Tibial artery (tissue), 4 donors: ENCODE data around the gene PTBP3.

ENCODE experiments used
- DNase-seq, 2 donors: peaks; one replicate each; pipeline ENCODE4 v3.0.0-alpha.2; 2019
- H3K27ac ChIP-seq, 2 donors: fragments of 200-600 bp; sonication (generic) in 1 of 2; 1 replicate in 1 of 2; 2 replicates in 1 of 2; pipeline ENCODE4 v1.5.1; 2018 to 2019; ENCODE audit warnings: mild to moderate bottlenecking in 1 of 2
- H3K27me3 ChIP-seq, 2 donors: fragments of 200-600 bp; sonication (generic) in 1 of 2; one replicate each; pipeline versions ENCODE4 v1.5.1 to v1.6.0; 2016 to 2019
- H3K36me3 ChIP-seq, 3 donors: fragments of 200-600 bp; sonication (generic) in 2 of 3; one replicate each; pipeline ENCODE4 v1.5.1; 2016 to 2019; ENCODE audit warnings: mild to moderate bottlenecking in 2 of 3
- H3K4me1 ChIP-seq, 4 donors: fragments of 200-600 bp; sonication (generic) in 2 of 4; 1 replicate in 3 of 4; 2 replicates in 1 of 4; pipeline ENCODE4 v1.5.1; 2016 to 2019
- H3K4me3 ChIP-seq, 2 donors: fragments of 200-600 bp; sonication (generic) in 1 of 2; 1 replicate in 1 of 2; 2 replicates in 1 of 2; pipeline ENCODE4 v1.5.1; 2018 to 2019; ENCODE audit warnings: mild to moderate bottlenecking in 2 of 2
- H3K9me3 ChIP-seq, 3 donors: fragments of 200-600 bp; sonication (generic) in 1 of 3; one replicate each; pipeline ENCODE4 v1.5.1; 2016 to 2019
- intact Hi-C: fragments of 100-400 bp; cut with DNase I; formaldehyde crosslinking; loops from one replicate; pipeline ENCODE4 v1.15.0; 2023; ENCODE audit warnings: low total_unique reads
- TF ChIP-seq, protein P1 (sequence below), 2 experiments: fragments of 200-600 bp in 1 of 2; fragments of 450-650 bp in 1 of 2; IDR thresholded peaks; one replicate each; pipeline ENCODE4 v1.5.1; 2017 to 2019; ENCODE audit warnings: antibody characterized with exemption in 2 of 2, mild to moderate bottlenecking in 1 of 2, moderate library complexity in 1 of 2

Gene PTBP3

GRCh38 chr9:112354081-112354743, 20.8 kb upstream of the PTBP3 start:
- Histone ChIP-seq H3K27me3 (peaks cover 0 to 4% of the 10 kb centered on the region in 2 donors), H3K9me3 (no peaks in the 10 kb centered on the region), H3K36me3 (no peaks in the 10 kb centered on the region), H3K27ac (no peak overlapping the region), H3K4me3 (no peak overlapping the region), H3K4me1 (no peaks in the 10 kb centered on the region)
- TF ChIP-seq, protein P1, sequence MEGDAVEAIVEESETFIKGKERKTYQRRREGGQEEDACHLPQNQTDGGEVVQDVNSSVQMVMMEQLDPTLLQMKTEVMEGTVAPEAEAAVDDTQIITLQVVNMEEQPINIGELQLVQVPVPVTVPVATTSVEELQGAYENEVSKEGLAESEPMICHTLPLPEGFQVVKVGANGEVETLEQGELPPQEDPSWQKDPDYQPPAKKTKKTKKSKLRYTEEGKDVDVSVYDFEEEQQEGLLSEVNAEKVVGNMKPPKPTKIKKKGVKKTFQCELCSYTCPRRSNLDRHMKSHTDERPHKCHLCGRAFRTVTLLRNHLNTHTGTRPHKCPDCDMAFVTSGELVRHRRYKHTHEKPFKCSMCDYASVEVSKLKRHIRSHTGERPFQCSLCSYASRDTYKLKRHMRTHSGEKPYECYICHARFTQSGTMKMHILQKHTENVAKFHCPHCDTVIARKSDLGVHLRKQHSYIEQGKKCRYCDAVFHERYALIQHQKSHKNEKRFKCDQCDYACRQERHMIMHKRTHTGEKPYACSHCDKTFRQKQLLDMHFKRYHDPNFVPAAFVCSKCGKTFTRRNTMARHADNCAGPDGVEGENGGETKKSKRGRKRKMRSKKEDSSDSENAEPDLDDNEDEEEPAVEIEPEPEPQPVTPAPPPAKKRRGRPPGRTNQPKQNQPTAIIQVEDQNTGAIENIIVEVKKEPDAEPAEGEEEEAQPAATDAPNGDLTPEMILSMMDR (IDR thresholded peaks at IDR 0.05): no peak
- intact Hi-C loops: no loop called here
- no peak for DNase-seq

GRCh38 chr9:112352209-112352608, 18.8 kb upstream of the PTBP3 start:
- intact Hi-C loops: no loop called here
- H3K4me3 ChIP-seq: no peak overlapping the region
- H3K27me3 ChIP-seq: peaks cover 0 to 4% of the 10 kb centered on the region in 2 donors
- TF ChIP-seq, protein P1 (IDR thresholded peaks at IDR 0.05): no peak
- peaks cover 0 to 4% (median 0%) of the 10 kb centered on the region in 4 donors for H3K4me1 ChIP-seq
- no peaks in the 10 kb centered on the region for H3K9me3 ChIP-seq
- H3K27ac ChIP-seq: no peak overlapping the region
- DNase-seq: no peak
- H3K36me3 ChIP-seq: no peaks in the 10 kb centered on the region

GRCh38 chr9:112351184-112351583, 17.8 kb upstream of the PTBP3 start:
- intact Hi-C loops: no loop called here
- Histone ChIP-seq H3K36me3 (no peaks in the 10 kb centered on the region), H3K27me3 (peaks cover 0 to 4% of the 10 kb centered on the region in 2 donors), H3K27ac (no peak overlapping the region), H3K4me3 (no peak overlapping the region), H3K9me3 (no peaks in the 10 kb centered on the region), H3K4me1 (peaks cover 0 to 4% (median 0%) of the 10 kb centered on the region in 4 donors)
- DNase-seq: no peak
- TF ChIP-seq, protein P1 (IDR thresholded peaks at IDR 0.05): no peak

DNA sequence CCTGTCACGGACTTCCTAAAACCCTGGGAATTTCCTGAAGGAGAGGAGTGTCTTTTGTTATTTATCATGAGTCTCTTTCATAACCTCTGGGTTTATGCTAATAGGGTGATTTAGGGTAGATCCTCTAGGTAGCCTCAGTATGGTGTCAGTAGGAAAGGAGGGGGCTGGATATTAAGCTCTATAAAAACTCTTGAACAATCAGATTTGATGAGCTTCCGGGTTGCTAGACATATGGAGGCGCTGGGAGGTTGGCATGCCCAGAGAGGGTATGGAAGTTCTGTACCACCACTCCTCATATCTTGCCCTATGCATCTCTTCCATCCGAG, 15.6 kb upstream of the PTBP3 start:
- H3K4me1 ChIP-seq: peaks cover 0 to 4% (median 0%) of the 10 kb centered on the region in 4 donors
- H3K4me3 ChIP-seq: peak overlapping the region; percentile 40 to 47
- H3K9me3 ChIP-seq: no peaks in the 10 kb centered on the region
- intact Hi-C loops: no loop called here
- H3K27ac ChIP-seq: no peak overlapping the region
- H3K36me3 ChIP-seq: no peaks in the 10 kb centered on the region
- H3K27me3 ChIP-seq: peaks cover 0 to 4% of the 10 kb centered on the region in 2 donors
- TF ChIP-seq, protein P1 (IDR thresholded peaks at IDR 0.05): no peak
- no peak for DNase-seq

DNA sequence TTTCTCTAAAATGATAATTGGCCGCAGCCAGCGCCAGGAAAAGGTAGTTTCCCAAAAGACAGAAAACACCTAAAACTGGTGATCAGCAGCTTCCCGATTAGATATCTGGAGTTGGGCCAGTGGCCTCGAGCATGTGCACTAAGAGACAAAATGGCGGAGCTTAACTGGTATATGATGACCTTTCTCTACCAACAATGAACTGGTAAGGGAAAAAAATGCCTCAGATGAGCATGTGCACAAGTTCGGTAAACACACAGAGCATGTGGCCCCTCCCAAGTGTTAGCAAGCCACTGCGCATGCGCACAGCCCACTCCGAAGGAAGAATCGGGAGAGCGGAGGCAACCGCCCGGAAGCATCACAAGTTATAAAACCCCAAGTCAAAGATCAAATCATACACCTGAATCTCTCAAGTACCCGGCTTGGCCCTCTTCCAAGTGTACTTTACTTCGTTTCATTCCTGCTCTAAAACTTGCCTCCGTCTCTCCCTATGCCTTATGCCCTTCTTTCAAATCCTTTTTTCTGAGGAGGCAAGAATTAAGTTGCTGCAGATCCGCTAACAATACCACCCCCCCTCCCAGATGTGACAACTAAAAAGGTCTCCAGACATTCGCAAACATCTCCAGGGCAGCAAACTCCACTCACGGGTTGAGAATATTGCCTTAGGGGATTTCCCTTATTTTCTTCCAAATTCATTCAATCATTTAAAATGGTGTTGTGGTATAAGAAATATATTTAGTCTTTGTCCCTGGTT, 15.0 kb upstream of the PTBP3 start:
- TF ChIP-seq, protein P1 (IDR thresholded peaks at IDR 0.05): no peak
- Histone ChIP-seq H3K36me3 (no peaks in the 10 kb centered on the region), H3K27ac (no peak overlapping the region), H3K9me3 (no peaks in the 10 kb centered on the region), H3K4me3 (peak overlapping the region; percentile 40 to 47), H3K27me3 (peaks cover 0 to 4% of the 10 kb centered on the region in 2 donors), H3K4me1 (peaks cover 0 to 4% (median 0%) of the 10 kb centered on the region in 4 donors)
- intact Hi-C loops: no loop called here
- DNase-seq: peak; percentile 72 to 81
